Colonic mucosa (tissue), 4 donors: ENCODE measurements around the gene ALDH3B2. TPM values are rescaled to one million over a fixed set of nuclear protein-coding genes. Genes with fewer than 3 reads are reported as not detected.

ENCODE experiments used
- DNase-seq: peaks from one replicate; pipeline ENCODE4 v3.0.0-alpha.2; 2020
- H3K27ac ChIP-seq: fragments of 200-600 bp; one replicate; pipeline ENCODE4 v1.8.0; 2021
- H3K27me3 ChIP-seq: fragments of 200-600 bp; one replicate; pipeline ENCODE4 v1.8.0; 2021
- H3K36me3 ChIP-seq: fragments of 200-600 bp; one replicate; pipeline ENCODE4 v1.8.0; 2021
- H3K4me1 ChIP-seq: fragments of 200-600 bp; one replicate; pipeline ENCODE4 v1.8.0; 2021; ENCODE audit warnings: mild to moderate bottlenecking
- H3K4me3 ChIP-seq: fragments of 200-600 bp; one replicate; pipeline ENCODE4 v1.8.0; 2021
- H3K9ac ChIP-seq, 2 donors: one replicate each; pipeline ENCODE4 v1.7.0; 2013; ENCODE audit warnings: control low read depth in 2 of 2, low read depth in 2 of 2, low read length in 2 of 2
- H3K9me3 ChIP-seq: fragments of 200-600 bp; one replicate; pipeline ENCODE4 v1.8.0; 2021
- CTCF ChIP-seq: fragments of 200-600 bp; IDR thresholded peaks from one replicate; pipeline ENCODE4 v1.8.0; 2022; ENCODE audit warnings: antibody characterized with exemption, mild to moderate bottlenecking
- intact Hi-C: fragments of 100-400 bp; cut with DNase I; formaldehyde crosslinking; loops from one replicate; pipeline ENCODE4 v1.14.1; 2022
- total RNA-seq, 2 donors: library from RNA; stranded (reverse); fragmentation: NEBNext Ultra II Directional in 1 of 2; extraction: Animal tissue kit (Norgen Biotek cat#: 25700) in 1 of 2; gene quantifications; one replicate each; pipeline ENCODE4 v1.2.1, GENCODE V29; 2021
- donor health status: healthy.
- donor health status: DM: no; HTN: no; CAD: no.
- donor health status: DM: no; HTN: no; CAD: no.

The ALDH3B2 gene
- total RNA-seq, 2 donors from 2014 or later = 0.08 to 0.89 TPM

GRCh38 chr11:67697846-67698245 lies 23.4 kb upstream of the ALDH3B2 start:
- H3K27ac ChIP-seq = no peak overlapping the region
- H3K9me3 ChIP-seq = no peaks in the 10 kb centered on the region
- no peak overlapping the region for H3K4me3 ChIP-seq
- H3K27me3 ChIP-seq = no peaks in the 10 kb centered on the region
- no peak overlapping the region for H3K9ac ChIP-seq
- H3K36me3 ChIP-seq = no peaks in the 10 kb centered on the region
- TF ChIP-seq CTCF = no peak
- DNase-seq = no peak
- H3K4me1 ChIP-seq = no peaks in the 10 kb centered on the region
- intact Hi-C loops = no loop called here

- no peaks in the 10 kb centered on the region for H3K27me3 ChIP-seq
Measured at GRCh38 chr11:67696998-67697397, 22.6 kb upstream of the ALDH3B2 start.

DNA sequence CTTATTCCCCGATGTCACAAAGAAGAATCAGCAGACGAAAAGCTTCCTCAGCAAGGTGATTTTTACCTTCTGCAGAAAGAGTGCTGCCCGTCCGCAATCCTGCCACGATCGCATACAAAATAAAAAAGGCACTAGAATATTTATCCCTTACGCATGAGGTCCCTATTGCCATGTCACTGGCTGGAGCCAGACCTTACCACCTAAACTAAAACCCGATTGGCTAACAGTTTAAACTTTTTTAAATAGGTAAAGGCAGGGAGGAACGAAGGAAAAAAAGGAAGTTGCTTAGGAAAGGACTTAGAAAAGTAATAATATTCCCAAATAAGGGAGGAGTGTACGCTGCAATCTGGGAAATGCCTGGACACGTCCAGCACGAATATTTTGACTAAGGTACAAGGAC lies 21.2 kb upstream of the ALDH3B2 start:
- no peak overlapping the region for H3K9ac ChIP-seq
- TF ChIP-seq CTCF = no peak
- no peak overlapping the region for H3K27ac ChIP-seq
- H3K4me1 ChIP-seq = no peaks in the 10 kb centered on the region
- intact Hi-C loops = no loop called here
- no peak overlapping the region for H3K4me3 ChIP-seq
- H3K36me3 ChIP-seq = no peaks in the 10 kb centered on the region
- H3K27me3 ChIP-seq = no peaks in the 10 kb centered on the region
- no peak for DNase-seq
- no peaks in the 10 kb centered on the region for H3K9me3 ChIP-seq

More at GRCh38 chr11:67696998-67697397, 22.6 kb upstream of the ALDH3B2 start:
- no peak for TF ChIP-seq CTCF
- Histone ChIP-seq H3K36me3 (no peaks in the 10 kb centered on the region), H3K4me3 (no peak overlapping the region), H3K27ac (no peak overlapping the region), H3K9me3 (no peaks in the 10 kb centered on the region), H3K9ac (no peak overlapping the region), H3K4me1 (no peaks in the 10 kb centered on the region)
- intact Hi-C loops = no loop called here
- DNase-seq = no peak

GRCh38 chr11:67694875-67695555 lies 20.6 kb upstream of the ALDH3B2 start:
- Histone ChIP-seq H3K27ac (no peak overlapping the region), H3K27me3 (no peaks in the 10 kb centered on the region), H3K36me3 (no peaks in the 10 kb centered on the region), H3K9me3 (no peaks in the 10 kb centered on the region), H3K9ac (no peak overlapping the region), H3K4me1 (no peaks in the 10 kb centered on the region), H3K4me3 (no peak overlapping the region)
- intact Hi-C loops = no loop called here
- DNase-seq = no peak
- no peak for TF ChIP-seq CTCF

DNA sequence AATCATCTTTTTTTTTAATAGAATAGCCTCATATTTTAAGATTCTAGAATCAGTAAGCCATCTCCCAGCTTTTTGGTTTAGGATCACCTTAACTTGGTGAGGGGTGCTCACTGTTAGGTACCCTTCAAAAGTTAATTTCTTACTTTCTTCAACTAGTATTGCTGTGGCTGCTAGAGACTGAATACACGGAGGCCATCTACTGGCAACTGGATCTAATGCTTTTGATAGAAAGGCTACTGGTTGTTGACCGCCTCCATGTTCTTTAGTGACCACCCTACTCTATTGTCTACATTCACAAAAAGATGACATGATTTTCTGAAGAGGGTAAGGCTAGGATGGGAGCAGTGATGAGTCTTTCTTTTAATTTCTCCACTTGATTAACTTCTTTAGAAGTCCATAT lies 16.7 kb upstream of the ALDH3B2 start:
- Histone ChIP-seq H3K9ac (no peak overlapping the region), H3K36me3 (no peaks in the 10 kb centered on the region), H3K9me3 (no peaks in the 10 kb centered on the region), H3K27ac (no peak overlapping the region), H3K4me3 (no peak overlapping the region), H3K27me3 (no peaks in the 10 kb centered on the region), H3K4me1 (no peaks in the 10 kb centered on the region)
- DNase-seq = no peak
- TF ChIP-seq CTCF = no peak
- intact Hi-C loops = no loop called here
